NCI-H2029 treated with DMSO at 0.1 percent for 48 hours (cell line): ENCODE results near the gene IER3.
"Not testable (repeated sequence)": the region's sequence is repeated elsewhere in the genome, so short reads cannot be mapped to it uniquely, and the experiment has no call there.

ENCODE experiments used
- DNase-seq: peaks from one replicate; lab custom pipeline; 2025; lab: John Stamatoyannopoulos, UW

The IER3 gene

GRCh38 chr6:30723843-30724741, 20.3 kb downstream of the IER3 start:
- not testable (repeated sequence) for DNase-seq

GRCh38 chr6:30723159-30723842, 21.0 kb downstream of the IER3 start:
- not testable (repeated sequence) for DNase-seq

- DNase-seq: peak; percentile 50
Measured at GRCh38 chr6:30722280-30723112, 21.9 kb downstream of the IER3 start.

- DNase-seq: not testable (repeated sequence)
Measured at GRCh38 chr6:30722025-30722279, 22.4 kb downstream of the IER3 start.

- peak; percentile 71 for DNase-seq
Measured at GRCh38 chr6:30721198-30722024, 22.9 kb downstream of the IER3 start.

GRCh38 chr6:30720738-30721197, 23.6 kb downstream of the IER3 start:
- DNase-seq: peak; percentile 61

GRCh38 chr6:30719791-30720737, 24.3 kb downstream of the IER3 start, which contains the start of gene TUBB:
Gene TUBB (plus strand): TSS chr6:30720352. CDS start chr6:30720507, 155 bp downstream.
- peak; percentile 92 for DNase-seq

- no peak for DNase-seq
Measured at GRCh38 chr6:30719356-30719755, 25.0 kb downstream of the IER3 start.

GRCh38 chr6:30717845-30718720, 26.3 kb downstream of the IER3 start:
- DNase-seq: not testable (repeated sequence)

- peak; percentile 98 for DNase-seq
Measured at GRCh38 chr6:30717129-30717844, 27.1 kb downstream of the IER3 start, which contains the start of gene MDC1. Gene MDC1 (minus strand): TSS chr6:30717281. CDS start chr6:30715175, 2,106 bp downstream.

- DNase-seq: no peak
Measured at GRCh38 chr6:30716879-30717128, 27.5 kb downstream of the IER3 start.

GRCh38 chr6:30714263-30714662, 30.1 kb downstream of the IER3 start:
- DNase-seq: no peak

GRCh38 chr6:30712441-30712945, 31.9 kb downstream of the IER3 start:
- no peak for DNase-seq

- DNase-seq: no peak
Measured at GRCh38 chr6:30711758-30712380, 32.5 kb downstream of the IER3 start.

GRCh38 chr6:30709101-30709868, 35.1 kb downstream of the IER3 start:
- DNase-seq: no peak

GRCh38 chr6:30707281-30707850, 37.0 kb downstream of the IER3 start:
- DNase-seq: peak; percentile 92

- no peak for DNase-seq
Measured at GRCh38 chr6:30705620-30706019, 38.7 kb downstream of the IER3 start.
